Fibroblast of the aortic adventitia (primary cell): ENCODE data around the gene CHD9. TPM values are rescaled to one million over a fixed set of nuclear protein-coding genes. Genes with fewer than 3 reads are reported as not detected.
A peak's percentile ranks its signal among the peaks of the same experiment; 100 is the strongest.

Experiments
- DNase-seq: peaks from one replicate; pipeline ENCODE4 v3.0.0-alpha.2; 2010; ENCODE audit warnings: low read depth
- H3K4me3 ChIP-seq: 2 replicates; pipeline ENCODE4 v1.5.1; 2011; ENCODE audit warnings: low read depth, mild to moderate bottlenecking, control low read depth, low read length, moderate library complexity
- CTCF ChIP-seq: IDR thresholded peaks from 2 replicates; pipeline ENCODE4 v1.5.1; 2011; ENCODE audit warnings: mild to moderate bottlenecking, low read length, control low read depth, inconsistent platforms; ENCODE audit not compliant: insufficient read depth
- total RNA-seq: library from RNA; depleted of rRNA; stranded (reverse); fragments of >200 nt; gene quantifications from 2 replicates; pipeline ENCODE4 v1.2.3, GENCODE V29; 2012; ENCODE audit warnings: low replicate concordance

CHD9 gene
- 70.8 and 90.6 TPM in 2 replicates for total RNA-seq

- peak within 1 kb of the TSS; percentile 86 for H3K4me3 ChIP-seq
- peak; percentile 82 for DNase-seq
- peak; percentile 93 for TF ChIP-seq CTCF
These were observed at the start of gene CHD9 for GRCh38 chr16:53054670-53055485. Gene CHD9 (plus strand): TSS chr16:53054991. CDS start chr16:53156090, 101,099 bp downstream.

DNA sequence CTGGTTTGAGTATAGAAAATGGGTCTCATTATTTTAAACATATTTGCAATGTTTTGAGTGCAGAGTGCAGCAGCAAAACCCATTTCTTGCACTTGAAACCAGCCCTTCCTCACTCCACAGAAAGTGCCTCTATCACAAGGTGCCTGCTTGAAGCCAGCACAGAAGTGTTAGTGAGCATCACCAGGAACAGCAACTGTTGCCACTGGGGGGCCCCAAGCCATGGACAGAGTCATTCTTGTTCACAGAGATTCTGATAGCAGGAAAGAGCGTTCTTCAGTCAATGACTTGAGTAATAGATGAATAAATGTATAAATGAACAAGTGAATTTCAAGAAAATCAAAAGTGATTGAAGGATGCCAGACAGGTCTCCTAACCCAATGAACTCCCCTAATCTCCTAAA lies 47.7 kb upstream of the CHD9 start:
- no peak overlapping the region for H3K4me3 ChIP-seq
- no peak for DNase-seq
- no peak for TF ChIP-seq CTCF

- TF ChIP-seq CTCF = no peak
- DNase-seq = no peak
- no peak overlapping the region for H3K4me3 ChIP-seq
These were observed 40.5 kb upstream of the CHD9 start for GRCh38 chr16:53014287-53014686.

DNA sequence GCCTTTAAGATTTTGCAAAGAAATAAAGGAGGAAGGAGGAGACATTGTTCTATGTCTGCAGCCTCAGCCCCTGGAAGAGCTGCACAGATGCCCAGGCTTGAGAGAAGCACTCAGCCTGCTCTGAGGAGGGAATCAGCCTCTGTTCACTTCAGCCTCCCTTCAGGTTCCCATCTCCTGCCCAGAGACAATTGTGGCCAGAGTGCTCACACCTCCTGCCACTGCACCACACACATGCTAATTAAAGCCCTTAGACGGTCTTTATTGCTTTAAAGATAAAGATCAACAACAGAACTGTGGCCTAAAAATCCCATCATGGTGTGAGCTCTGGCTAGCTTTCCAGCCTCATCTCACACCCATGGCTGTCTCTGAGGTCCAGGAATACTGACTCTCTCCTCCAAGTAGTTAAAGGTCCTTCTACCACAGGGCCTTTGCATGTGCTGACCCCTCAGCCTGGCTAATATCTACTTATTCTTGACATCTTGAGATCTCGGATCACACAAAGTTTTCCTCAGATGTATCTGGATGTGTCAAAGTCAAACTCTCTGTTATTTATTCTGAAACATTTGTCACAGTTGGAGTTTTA lies 35.9 kb upstream of the CHD9 start:
- no peak for TF ChIP-seq CTCF
- no peak overlapping the region for H3K4me3 ChIP-seq

DNA sequence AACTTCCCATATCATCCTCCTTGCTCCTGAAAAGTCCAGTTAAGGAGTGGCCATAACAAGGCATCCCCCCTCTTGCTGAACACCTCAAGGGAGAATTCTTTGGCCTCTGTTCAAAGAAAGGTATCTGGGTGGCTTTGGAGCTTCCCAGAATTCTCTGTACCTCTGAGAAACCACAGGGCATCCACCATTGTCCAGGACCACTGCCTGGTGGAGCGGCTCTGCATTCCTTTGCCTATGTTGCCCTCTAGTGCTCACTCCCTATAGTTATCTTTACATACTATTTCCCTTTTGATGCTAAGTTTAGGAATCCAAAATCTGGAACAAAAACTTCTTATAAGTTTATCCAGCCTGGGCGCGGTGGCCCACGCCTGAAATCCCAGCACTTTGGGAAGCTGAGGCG lies 32.4 kb upstream of the CHD9 start:
- peak; percentile 67 for DNase-seq
- no peak overlapping the region for H3K4me3 ChIP-seq
- TF ChIP-seq CTCF = peak; percentile 61

More for the DNA sequence above, 35.9 kb upstream of the CHD9 start:
- no peak for DNase-seq

- no peak for TF ChIP-seq CTCF
- DNase-seq = no peak
- no peak overlapping the region for H3K4me3 ChIP-seq
These were observed 30.7 kb upstream of the CHD9 start for GRCh38 chr16:53024045-53024444.
